Heart right ventricle (tissue), 16 donors: ENCODE data around the gene ZNF655. TPM values are rescaled to one million over a fixed set of nuclear protein-coding genes. Genes with fewer than 3 reads are reported as not detected.

ENCODE experiments used
- ATAC-seq, 8 donors: fragments of 200-7000 bp; cut with Tn5 transposase; one replicate each; pipeline ENCODE4 v1.9.1; 2020; ENCODE audit warnings: mild to moderate bottlenecking in 8 of 8, moderate library complexity in 8 of 8, moderate number of reproducible peaks in 1 of 8
- DNase-seq, 2 donors: peaks; one replicate each; pipeline ENCODE4 v3.0.0-alpha.2; 2020
- H3K27ac ChIP-seq, 10 donors: fragments of 200-600 bp; sonication (generic) in 2 of 10; one replicate each; pipeline versions ENCODE4 v1.5.0 to v1.8.0; 2020 to 2022; ENCODE audit warnings: mild to moderate bottlenecking in 3 of 10
- H3K27me3 ChIP-seq, 7 donors: fragments of 200-600 bp; one replicate each; pipeline ENCODE4 v1.8.0; 2021 to 2022; ENCODE audit warnings: mild to moderate bottlenecking in 2 of 7
- H3K36me3 ChIP-seq, 9 donors: fragments of 200-600 bp; sonication (generic) in 1 of 9; one replicate each; pipeline versions ENCODE4 v1.5.0 to v1.8.0; 2020 to 2022; ENCODE audit warnings: mild to moderate bottlenecking in 2 of 9
- H3K4me1 ChIP-seq, 9 donors: fragments of 200-600 bp; sonication (generic) in 1 of 9; one replicate each; pipeline versions ENCODE4 v1.5.0 to v1.8.0; 2020 to 2022; ENCODE audit warnings: mild to moderate bottlenecking in 4 of 9
- H3K4me3 ChIP-seq, 10 donors: fragments of 200-600 bp; sonication (generic) in 2 of 10; one replicate each; pipeline versions ENCODE4 v1.5.0 to v1.8.0; 2020 to 2022; ENCODE audit warnings: mild to moderate bottlenecking in 7 of 10, moderate library complexity in 2 of 10
- H3K9me3 ChIP-seq, 11 donors: fragments of 200-600 bp in 10 of 11; sonication (generic) in 2 of 11; one replicate each; pipeline versions ENCODE4 v1.5.0 to v1.8.0; 2013 to 2022; ENCODE audit warnings: mild to moderate bottlenecking in 2 of 11, control low read depth in 1 of 11, moderate library complexity in 1 of 11
- WGBS, 2 donors: extraction: QIAGEN DNeasy Blood & Tissue Kit; methylation state at CpG; one replicate each; pipeline ENCODE4 v1.1.7; 2013; ENCODE audit warnings: inconsistent platforms in 1 of 2; 5-methylcytosine and 5-hydroxymethylcytosine counted together
- intact Hi-C, 10 donors: fragments of 100-400 bp; cut with DNase I; formaldehyde crosslinking; loops; one replicate each; pipeline versions ENCODE4 v1.11.1 to v1.14.2; 2022
- long read RNA-seq, 3 donors: library from polyadenylated mRNA; unstranded; transcript quantifications; one replicate each; pipeline ENCODE4 v2.0.0, GENCODE V29; 2020 to 2021
- polyA plus RNA-seq, 2 donors: library from polyadenylated mRNA; stranded (reverse); fragments of 200-250 nt; gene quantifications; one replicate each; pipeline ENCODE4 v1.2.3, GENCODE V29; 2013
- total RNA-seq, 10 donors: library from RNA; stranded (reverse); fragmentation: NEBNext Ultra II Directional in 3 of 10; extraction: Animal tissue kit (Norgen Biotek cat#: 25700) in 3 of 10; gene quantifications; one replicate each; pipeline versions ENCODE4 v1.2.1 to v1.2.4, GENCODE V29; 2021 to 2023
- TF ChIP-seq, protein P1 (sequence below), 9 donors: fragments of 200-600 bp; sonication (generic) in 2 of 9; IDR thresholded peaks; one replicate each; pipeline versions ENCODE4 v1.5.0 to v1.8.0; 2021 to 2022; ENCODE audit warnings: antibody characterized with exemption in 9 of 9, mild to moderate bottlenecking in 5 of 9, moderate library complexity in 1 of 9
- donor health status: Arrhythmogenic right ventricular cardiomyopathy.
- donor health status: ischemic (EF 13 %, LVEDD 7.1; RV severe dilation, severe dysfunction).
- donor health status: healthy with polysubstance abuse.
- donor health status: DM: no; HTN: yes; CAD: no.
- donor health status: DM: no; HTN: no; CAD: no.
- donor health status: ischemic (EF 25% LVEDD 6.9; RV normal size, moderate dysfunction).
- donor health status: ischemic (EF 25% LVEDD 5.7; RV mildly dilated, moderate dysfunction).
- donor health status: healthy.
- donor health status: DM: yes; HTN: yes; CAD: no.
- donor health status: Ischemic cardiomyopathy.
- donor health status: ischemic (EF 35%, LVEDD 5.7; RV mildly dilated, moderate dysfunction).
- donor health status: nonischemic (EF 11% LVEDD 7.7; RV severe dilation, severe dysfunction).
- donor health status: DM: yes; HTN: yes; CAD: no.
- donor health status: PGD.
- donor health status: ischemic (EF 29% LVEDD 5.4; RV normal size, mild dysfunction).
- donor health status: nonischemic (EF 23%, LVEDD 6.1; RV moderate dilation, normal function).

ZNF655 gene, protein sequence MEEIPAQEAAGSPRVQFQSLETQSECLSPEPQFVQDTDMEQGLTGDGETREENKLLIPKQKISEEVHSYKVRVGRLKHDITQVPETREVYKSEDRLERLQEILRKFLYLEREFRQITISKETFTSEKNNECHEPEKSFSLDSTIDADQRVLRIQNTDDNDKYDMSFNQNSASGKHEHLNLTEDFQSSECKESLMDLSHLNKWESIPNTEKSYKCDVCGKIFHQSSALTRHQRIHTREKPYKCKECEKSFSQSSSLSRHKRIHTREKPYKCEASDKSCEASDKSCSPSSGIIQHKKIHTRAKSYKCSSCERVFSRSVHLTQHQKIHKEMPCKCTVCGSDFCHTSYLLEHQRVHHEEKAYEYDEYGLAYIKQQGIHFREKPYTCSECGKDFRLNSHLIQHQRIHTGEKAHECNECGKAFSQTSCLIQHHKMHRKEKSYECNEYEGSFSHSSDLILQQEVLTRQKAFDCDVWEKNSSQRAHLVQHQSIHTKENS
- total RNA-seq = 10 to 100 TPM; 27.2 to 37.6 (median 30.8) TPM
- 10 to 100 TPM; 22.0 to 54.1 TPM for polyA plus RNA-seq
- long read RNA-seq, donor 1, transcript ZNF655-222 (4 exons, 1,815 nt) = major isoform, 10 of 18 reads
- long read RNA-seq, donor 1, partial matches to known transcripts = 0 of 18 reads
- long read RNA-seq, donor 1, other reads (novel, unspliced or antisense) = 4 of 18 reads
- long read RNA-seq, donor 2, full-length matches to known transcripts = 16 of 26 reads
- long read RNA-seq, donor 2, partial matches to known transcripts = 2 of 26 reads
- long read RNA-seq, donor 2, other reads (novel, unspliced or antisense) = 8 of 26 reads
- long read RNA-seq, donor 3, full-length matches to known transcripts = 27 of 35 reads
- long read RNA-seq, donor 3, partial matches to known transcripts = 0 of 35 reads
- long read RNA-seq, donor 3, other reads (novel, unspliced or antisense) = 8 of 35 reads

DNA sequence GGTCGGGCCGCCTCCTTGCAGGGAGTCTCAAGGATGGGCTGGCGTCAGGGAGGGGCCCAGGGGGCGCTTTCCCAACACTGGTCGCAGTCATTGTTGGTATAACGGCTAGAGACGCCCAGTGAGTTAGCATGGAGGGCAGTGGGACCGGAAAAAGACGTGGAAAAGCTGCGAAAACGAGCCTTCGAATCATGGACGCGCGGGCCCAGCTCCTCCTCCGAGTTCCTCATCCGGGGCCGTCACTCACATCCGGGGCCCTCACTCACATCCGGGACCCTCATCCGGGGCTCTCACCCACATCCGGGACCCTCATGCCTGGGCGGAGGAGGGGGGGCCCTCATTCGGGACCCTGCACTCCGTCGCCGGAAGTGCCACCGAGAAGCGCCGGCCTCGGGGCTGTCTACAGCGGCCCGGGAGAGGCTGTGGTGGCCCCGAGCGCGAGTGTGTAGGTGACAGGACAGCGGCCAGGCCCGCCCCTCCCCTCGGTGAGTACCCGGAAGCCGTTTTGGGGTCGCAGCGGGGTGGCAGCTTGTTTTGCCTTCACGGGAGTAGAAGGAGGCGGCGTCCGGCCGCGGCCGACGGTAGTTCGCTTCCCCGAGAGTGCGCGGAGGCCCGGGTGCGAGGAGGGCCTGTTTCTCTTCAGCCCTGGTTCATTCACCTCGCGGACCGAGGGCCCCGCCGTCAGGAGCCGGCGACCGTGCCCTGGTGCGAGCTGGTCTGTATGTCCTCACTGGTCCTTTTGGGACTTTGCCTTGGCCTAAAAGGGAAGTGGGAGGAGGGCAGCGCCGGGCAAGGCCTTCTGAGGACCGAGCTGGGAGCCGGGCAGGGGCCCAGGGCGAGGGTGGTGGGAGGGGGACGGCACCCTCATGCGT, at the start of gene ZNF655:
ZNF655 (plus strand) TSS at position 337 of the 869 bp plus-strand sequence. CDS start 1,918 bp downstream, outside the sequence.
- ATAC-seq (peak; percentile 97 to 99 (median 97)), DNase-seq (peak; percentile 91 to 94)
- Histone ChIP-seq H3K4me1 (peaks cover 4 to 57% (median 34%) of the 10 kb centered on the region in 9 donors), H3K9me3 (no peaks in the 10 kb centered on the region), H3K27me3 (no peaks in the 10 kb centered on the region), H3K27ac (peak within 1 kb of the TSS; percentile 77 to 99 (median 98)), H3K4me3 (peak within 1 kb of the TSS; percentile 70 to 99 (median 86)), H3K36me3 (peaks cover 0 to 64% (median 31%) of the 10 kb centered on the region in 9 donors)
- intact Hi-C loops = loop anchor here in 8 of 10 donors (1.0 to 10.0 kb wide), 5 partner anchors 22 to 59 kb away; partner anchors contain the start of genes ZKSCAN5 (in 7 of the 8), ZNF394 (in 6 of the 8) and ZSCAN25 (in 1 of the 8)
- TF ChIP-seq, protein P1, sequence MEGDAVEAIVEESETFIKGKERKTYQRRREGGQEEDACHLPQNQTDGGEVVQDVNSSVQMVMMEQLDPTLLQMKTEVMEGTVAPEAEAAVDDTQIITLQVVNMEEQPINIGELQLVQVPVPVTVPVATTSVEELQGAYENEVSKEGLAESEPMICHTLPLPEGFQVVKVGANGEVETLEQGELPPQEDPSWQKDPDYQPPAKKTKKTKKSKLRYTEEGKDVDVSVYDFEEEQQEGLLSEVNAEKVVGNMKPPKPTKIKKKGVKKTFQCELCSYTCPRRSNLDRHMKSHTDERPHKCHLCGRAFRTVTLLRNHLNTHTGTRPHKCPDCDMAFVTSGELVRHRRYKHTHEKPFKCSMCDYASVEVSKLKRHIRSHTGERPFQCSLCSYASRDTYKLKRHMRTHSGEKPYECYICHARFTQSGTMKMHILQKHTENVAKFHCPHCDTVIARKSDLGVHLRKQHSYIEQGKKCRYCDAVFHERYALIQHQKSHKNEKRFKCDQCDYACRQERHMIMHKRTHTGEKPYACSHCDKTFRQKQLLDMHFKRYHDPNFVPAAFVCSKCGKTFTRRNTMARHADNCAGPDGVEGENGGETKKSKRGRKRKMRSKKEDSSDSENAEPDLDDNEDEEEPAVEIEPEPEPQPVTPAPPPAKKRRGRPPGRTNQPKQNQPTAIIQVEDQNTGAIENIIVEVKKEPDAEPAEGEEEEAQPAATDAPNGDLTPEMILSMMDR (IDR thresholded peaks at IDR 0.05) = peak in 1 of 9 donors; percentile 21
- 0% methylated on average over 71 to 73 of the region's 73 CpGs for WGBS, 2 donors

DNA sequence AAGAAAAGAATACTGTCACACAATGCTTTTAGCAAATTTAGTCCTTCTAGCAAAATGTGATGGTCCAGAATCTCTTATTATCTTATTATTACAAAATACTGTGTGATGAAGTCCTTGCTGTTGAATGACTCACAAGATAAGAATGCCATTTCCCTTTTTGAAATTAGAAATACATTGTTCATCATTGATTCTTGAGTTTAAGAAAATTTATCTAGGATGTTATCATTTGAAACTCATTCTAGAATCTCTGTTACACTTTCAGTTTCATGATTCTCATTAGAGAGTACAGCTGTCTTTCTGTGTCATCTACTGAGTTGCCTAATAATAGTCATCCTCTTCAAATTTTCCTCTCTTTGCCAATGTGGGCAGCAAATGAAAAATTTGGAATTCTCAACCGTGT, 44.4 kb upstream of the ZNF655 start:
- no peaks in the 10 kb centered on the region for H3K27me3 ChIP-seq
- H3K4me3 ChIP-seq = no peak overlapping the region
- intact Hi-C loops = no loop called here
- WGBS, 2 donors = 92 to 95% methylated on average over 1 of the region's 1 CpG
- H3K27ac ChIP-seq = no peak overlapping the region
- TF ChIP-seq, protein P1 (IDR thresholded peaks at IDR 0.05) = no peak
- DNase-seq (no peak), ATAC-seq (no peak)
- H3K9me3 ChIP-seq = no peaks in the 10 kb centered on the region
- peaks cover 0 to 85% (median 36%) of the 10 kb centered on the region in 9 donors for H3K36me3 ChIP-seq
- H3K4me1 ChIP-seq = peaks cover 0 to 8% (median 0%) of the 10 kb centered on the region in 9 donors

DNA sequence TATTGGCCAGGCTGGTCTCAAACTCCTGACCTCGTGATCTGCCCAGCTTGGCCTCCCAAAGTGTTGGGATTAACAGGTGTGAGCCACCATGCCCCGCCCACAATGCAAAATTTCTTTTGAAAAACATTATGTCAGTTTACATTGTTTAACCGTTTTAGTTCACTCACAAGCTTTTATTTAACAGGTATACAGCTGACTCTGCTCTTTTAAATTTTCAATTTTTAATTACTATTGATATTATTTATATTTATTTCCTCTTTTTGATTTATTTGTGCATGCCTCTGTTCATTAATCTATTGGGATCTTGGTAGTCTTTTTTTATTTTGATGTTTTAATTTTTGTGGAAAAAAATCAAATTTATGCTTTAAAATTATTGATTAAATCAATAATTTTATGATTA, 37.0 kb upstream of the ZNF655 start:
- TF ChIP-seq, protein P1 (IDR thresholded peaks at IDR 0.05) = no peak
- DNase-seq (no peak), ATAC-seq (no peak)
- Histone ChIP-seq H3K27ac (no peak overlapping the region), H3K36me3 (peaks cover 0 to 93% (median 33%) of the 10 kb centered on the region in 9 donors), H3K9me3 (no peaks in the 10 kb centered on the region), H3K27me3 (no peaks in the 10 kb centered on the region), H3K4me3 (no peak overlapping the region), H3K4me1 (no peaks in the 10 kb centered on the region)
- intact Hi-C loops = no loop called here
- WGBS, 2 donors = 95 to 98% methylated on average over 3 of the region's 3 CpGs
